Neural cell (in vitro differentiated cells): ENCODE results near the gene TXNRD1. TPM values are rescaled to one million over a fixed set of nuclear protein-coding genes. Genes with fewer than 3 reads are reported as not detected.

Experiments used
- H2AFZ ChIP-seq: fragments of 200-600, 300-800 bp; sonication (generic), shearing (Covaris generic); 2 replicates; pipeline ENCODE4 v1.6.0; 2014; ENCODE audit warnings: low read depth, mild to moderate bottlenecking, antibody characterized with exemption, low read length, moderate library complexity
- H3F3A ChIP-seq: fragments of 200-600 bp; shearing (Covaris generic); 2 replicates; pipeline ENCODE4 v1.6.1; 2016; ENCODE audit warnings: mild to moderate bottlenecking, moderate library complexity, mixed read lengths, antibody characterized with exemption, low read length; ENCODE audit not compliant: insufficient read depth, poor library complexity, severe bottlenecking
- H3K27ac ChIP-seq: fragments of 200-600, 300-800 bp; sonication (generic), shearing (Covaris generic); 2 replicates; pipeline ENCODE4 v1.5.1; 2014; ENCODE audit warnings: mild to moderate bottlenecking, low read length, moderate library complexity
- H3K27me3 ChIP-seq: fragments of 300-800, 200-600 bp; sonication (generic), shearing (Covaris generic); 2 replicates; pipeline ENCODE4 v1.6.0; 2014; ENCODE audit warnings: mild to moderate bottlenecking, low read depth, low read length, moderate library complexity; ENCODE audit not compliant: insufficient read depth
- H3K36me3 ChIP-seq: fragments of 300-800, 200-600 bp; sonication (generic), shearing (Covaris generic); 2 replicates; pipeline ENCODE4 v1.5.1; 2014; ENCODE audit warnings: mild to moderate bottlenecking, antibody characterized with exemption, low read length, moderate library complexity; ENCODE audit not compliant: insufficient read depth
- H3K4me2 ChIP-seq: fragments of 300-800, 200-600 bp; sonication (generic), shearing (Covaris generic); 2 replicates; pipeline ENCODE4 v1.6.0; 2014; ENCODE audit warnings: mild to moderate bottlenecking, low read length
- H3K4me3 ChIP-seq: fragments of 300-800, 200-600 bp; sonication (generic), shearing (Covaris generic); 2 replicates; pipeline ENCODE4 v1.5.1; 2014; ENCODE audit warnings: mild to moderate bottlenecking, low read length, moderate library complexity
- H3K79me2 ChIP-seq: fragments of 200-600 bp; shearing (Covaris generic); replicated peaks from 2 replicates; pipeline ENCODE4 v1.6.0; 2014; ENCODE audit warnings: mild to moderate bottlenecking, low read length, moderate library complexity; ENCODE audit not compliant: insufficient read depth
- H3K9ac ChIP-seq: fragments of 300-800, 200-600 bp; sonication (generic), shearing (Covaris generic); 2 replicates; pipeline ENCODE4 v1.6.1; 2016; ENCODE audit warnings: mild to moderate bottlenecking, low read length, mixed read lengths
- H3K9me2 ChIP-seq: fragments of 200-600 bp; shearing (Covaris generic); 2 replicates; pipeline ENCODE4 v1.6.1; 2016; ENCODE audit warnings: mild to moderate bottlenecking, low read length, mixed read lengths; ENCODE audit not compliant: insufficient read depth
- H3K9me3 ChIP-seq: fragments of 200-600, 300-800 bp; sonication (generic), shearing (Covaris generic); 2 replicates; pipeline ENCODE4 v1.6.1; 2016; ENCODE audit warnings: mild to moderate bottlenecking, mixed run types, low read length, moderate library complexity, mixed read lengths
- H4K20me1 ChIP-seq: fragments of 200-600 bp; shearing (Covaris generic); 2 replicates; pipeline ENCODE4 v1.6.1; 2016; ENCODE audit warnings: mild to moderate bottlenecking, mixed run types; ENCODE audit not compliant: insufficient read depth
- CTCF ChIP-seq: fragments of 450-650 bp; IDR thresholded peaks from 2 replicates; pipeline ENCODE4 v1.5.1; 2014; ENCODE audit warnings: antibody characterized with exemption, mild to moderate bottlenecking, moderate library complexity; ENCODE audit not compliant: poor library complexity, severe bottlenecking
- EP300 ChIP-seq: fragments of 450-650 bp; conservative IDR thresholded peaks from 2 replicates; pipeline ENCODE4 v1.6.1; 2014; ENCODE audit warnings: antibody characterized with exemption, mild to moderate bottlenecking, moderate library complexity; ENCODE audit not compliant: poor library complexity, severe bottlenecking
- EZH2 ChIP-seq: fragments of 200-600, 300-800 bp; shearing (Covaris generic), sonication (generic); IDR thresholded peaks from 2 replicates; pipeline ENCODE4 v1.6.1; 2014; ENCODE audit warnings: antibody characterized with exemption, low read length, borderline replicate concordance, mild to moderate bottlenecking; ENCODE audit not compliant: insufficient read depth, poor library complexity, severe bottlenecking
- MXI1 ChIP-seq: fragments of 450-650 bp; conservative IDR thresholded peaks from 2 replicates; pipeline ENCODE4 v1.6.1; 2014; ENCODE audit warnings: antibody characterized with exemption, mild to moderate bottlenecking; ENCODE audit not compliant: poor library complexity, severe bottlenecking
- POLR2AphosphoS5 ChIP-seq: IDR thresholded peaks from 2 replicates; pipeline ENCODE4 v1.6.1; 2012
- RAD21 ChIP-seq: fragments of 450-650 bp; conservative IDR thresholded peaks from 2 replicates; pipeline ENCODE4 v1.6.1; 2014; ENCODE audit warnings: antibody characterized with exemption, mild to moderate bottlenecking, moderate library complexity
- REST ChIP-seq: IDR thresholded peaks from 2 replicates; pipeline ENCODE4 v1.6.1; 2012; ENCODE audit warnings: borderline replicate concordance
- SMC3 ChIP-seq: fragments of 450-650 bp; conservative IDR thresholded peaks from 2 replicates; pipeline ENCODE4 v1.6.1; 2014; ENCODE audit warnings: antibody characterized with exemption, mild to moderate bottlenecking, moderate library complexity; ENCODE audit not compliant: poor library complexity
- TAF1 ChIP-seq: IDR thresholded peaks from 2 replicates; pipeline ENCODE4 v1.6.1; 2012; ENCODE audit warnings: low read depth
- polyA plus RNA-seq: library from polyadenylated mRNA; depleted of rRNA; stranded (reverse); fragments of >200 nt; gene quantifications from 2 replicates; pipeline ENCODE4 v1.2.3, GENCODE V29; 2014

TXNRD1 gene
- polyA plus RNA-seq, 1 donor from 2014 or later = 59.6 TPM

- Histone ChIP-seq H3K27me3 (no peaks in the 10 kb centered on the region), H3K27ac (no peak overlapping the region), H2AFZ (no peak overlapping the region), H3K9me2 (no peaks in the 10 kb centered on the region), H3K36me3 (no peaks in the 10 kb centered on the region), H3K4me3 (no peak overlapping the region), H3K4me2 (no peak overlapping the region), H3K79me2 (no peaks in the 10 kb centered on the region), H3F3A (no peaks in the 10 kb centered on the region), H3K9ac (no peak overlapping the region), H3K9me3 (no peaks in the 10 kb centered on the region), H4K20me1 (no peaks in the 10 kb centered on the region)
- no peak for TF ChIP-seq SMC3
- no peak for TF ChIP-seq POLR2AphosphoS5
- no peak for TF ChIP-seq REST
- TF ChIP-seq EP300 = no peak
- TF ChIP-seq TAF1 = no peak
- no peak for TF ChIP-seq MXI1
- TF ChIP-seq EZH2 = no peak
- no peak for TF ChIP-seq RAD21
- no peak for TF ChIP-seq CTCF
These were observed 7.4 kb downstream of the TXNRD1 start for GRCh38 chr12:104222976-104223375.

- Histone ChIP-seq H3K4me2 (no peak overlapping the region), H3K9ac (no peak overlapping the region), H3K9me3 (no peaks in the 10 kb centered on the region), H3K27me3 (no peaks in the 10 kb centered on the region), H2AFZ (no peak overlapping the region), H3K79me2 (no peaks in the 10 kb centered on the region), H3F3A (no peaks in the 10 kb centered on the region), H4K20me1 (no peaks in the 10 kb centered on the region), H3K36me3 (no peaks in the 10 kb centered on the region), H3K27ac (no peak overlapping the region), H3K4me3 (no peak overlapping the region), H3K9me2 (no peaks in the 10 kb centered on the region)
- no peak for TF ChIP-seq CTCF
- TF ChIP-seq EZH2 = no peak
- TF ChIP-seq SMC3 = no peak
- no peak for TF ChIP-seq MXI1
- TF ChIP-seq REST = no peak
- no peak for TF ChIP-seq POLR2AphosphoS5
- TF ChIP-seq TAF1 = no peak
- TF ChIP-seq RAD21 = no peak
- TF ChIP-seq EP300 = no peak
These were observed 8.1 kb downstream of the TXNRD1 start for GRCh38 chr12:104223712-104224111.
